Neural cell (in vitro differentiated cells): ENCODE results near the gene CYGB. TPM values are rescaled to one million over a fixed set of nuclear protein-coding genes. Genes with fewer than 3 reads are reported as not detected.

Source experiments
- H2AFZ ChIP-seq: fragments of 200-600, 300-800 bp; sonication (generic), shearing (Covaris generic); 2 replicates; pipeline ENCODE4 v1.6.0; 2014; ENCODE audit warnings: low read depth, mild to moderate bottlenecking, antibody characterized with exemption, low read length, moderate library complexity
- H3F3A ChIP-seq: fragments of 200-600 bp; shearing (Covaris generic); 2 replicates; pipeline ENCODE4 v1.6.1; 2016; ENCODE audit warnings: mild to moderate bottlenecking, moderate library complexity, mixed read lengths, antibody characterized with exemption, low read length; ENCODE audit not compliant: insufficient read depth, poor library complexity, severe bottlenecking
- H3K27ac ChIP-seq: fragments of 200-600, 300-800 bp; sonication (generic), shearing (Covaris generic); 2 replicates; pipeline ENCODE4 v1.5.1; 2014; ENCODE audit warnings: mild to moderate bottlenecking, low read length, moderate library complexity
- H3K27me3 ChIP-seq: fragments of 300-800, 200-600 bp; sonication (generic), shearing (Covaris generic); 2 replicates; pipeline ENCODE4 v1.6.0; 2014; ENCODE audit warnings: mild to moderate bottlenecking, low read depth, low read length, moderate library complexity; ENCODE audit not compliant: insufficient read depth
- H3K36me3 ChIP-seq: fragments of 300-800, 200-600 bp; sonication (generic), shearing (Covaris generic); 2 replicates; pipeline ENCODE4 v1.5.1; 2014; ENCODE audit warnings: mild to moderate bottlenecking, antibody characterized with exemption, low read length, moderate library complexity; ENCODE audit not compliant: insufficient read depth
- H3K4me2 ChIP-seq: fragments of 300-800, 200-600 bp; sonication (generic), shearing (Covaris generic); 2 replicates; pipeline ENCODE4 v1.6.0; 2014; ENCODE audit warnings: mild to moderate bottlenecking, low read length
- H3K4me3 ChIP-seq: fragments of 300-800, 200-600 bp; sonication (generic), shearing (Covaris generic); 2 replicates; pipeline ENCODE4 v1.5.1; 2014; ENCODE audit warnings: mild to moderate bottlenecking, low read length, moderate library complexity
- H3K79me2 ChIP-seq: fragments of 200-600 bp; shearing (Covaris generic); replicated peaks from 2 replicates; pipeline ENCODE4 v1.6.0; 2014; ENCODE audit warnings: mild to moderate bottlenecking, low read length, moderate library complexity; ENCODE audit not compliant: insufficient read depth
- H3K9ac ChIP-seq: fragments of 300-800, 200-600 bp; sonication (generic), shearing (Covaris generic); 2 replicates; pipeline ENCODE4 v1.6.1; 2016; ENCODE audit warnings: mild to moderate bottlenecking, low read length, mixed read lengths
- H3K9me2 ChIP-seq: fragments of 200-600 bp; shearing (Covaris generic); 2 replicates; pipeline ENCODE4 v1.6.1; 2016; ENCODE audit warnings: mild to moderate bottlenecking, low read length, mixed read lengths; ENCODE audit not compliant: insufficient read depth
- H3K9me3 ChIP-seq: fragments of 200-600, 300-800 bp; sonication (generic), shearing (Covaris generic); 2 replicates; pipeline ENCODE4 v1.6.1; 2016; ENCODE audit warnings: mild to moderate bottlenecking, mixed run types, low read length, moderate library complexity, mixed read lengths
- H4K20me1 ChIP-seq: fragments of 200-600 bp; shearing (Covaris generic); 2 replicates; pipeline ENCODE4 v1.6.1; 2016; ENCODE audit warnings: mild to moderate bottlenecking, mixed run types; ENCODE audit not compliant: insufficient read depth
- EP300 ChIP-seq: fragments of 450-650 bp; conservative IDR thresholded peaks from 2 replicates; pipeline ENCODE4 v1.6.1; 2014; ENCODE audit warnings: antibody characterized with exemption, mild to moderate bottlenecking, moderate library complexity; ENCODE audit not compliant: poor library complexity, severe bottlenecking
- EZH2 ChIP-seq: fragments of 200-600, 300-800 bp; shearing (Covaris generic), sonication (generic); IDR thresholded peaks from 2 replicates; pipeline ENCODE4 v1.6.1; 2014; ENCODE audit warnings: antibody characterized with exemption, low read length, borderline replicate concordance, mild to moderate bottlenecking; ENCODE audit not compliant: insufficient read depth, poor library complexity, severe bottlenecking
- MXI1 ChIP-seq: fragments of 450-650 bp; conservative IDR thresholded peaks from 2 replicates; pipeline ENCODE4 v1.6.1; 2014; ENCODE audit warnings: antibody characterized with exemption, mild to moderate bottlenecking; ENCODE audit not compliant: poor library complexity, severe bottlenecking
- POLR2AphosphoS5 ChIP-seq: IDR thresholded peaks from 2 replicates; pipeline ENCODE4 v1.6.1; 2012
- RAD21 ChIP-seq: fragments of 450-650 bp; conservative IDR thresholded peaks from 2 replicates; pipeline ENCODE4 v1.6.1; 2014; ENCODE audit warnings: antibody characterized with exemption, mild to moderate bottlenecking, moderate library complexity
- SMC3 ChIP-seq: fragments of 450-650 bp; conservative IDR thresholded peaks from 2 replicates; pipeline ENCODE4 v1.6.1; 2014; ENCODE audit warnings: antibody characterized with exemption, mild to moderate bottlenecking, moderate library complexity; ENCODE audit not compliant: poor library complexity
- TAF1 ChIP-seq: IDR thresholded peaks from 2 replicates; pipeline ENCODE4 v1.6.1; 2012; ENCODE audit warnings: low read depth
- polyA plus RNA-seq: library from polyadenylated mRNA; depleted of rRNA; stranded (reverse); fragments of >200 nt; gene quantifications from 2 replicates; pipeline ENCODE4 v1.2.3, GENCODE V29; 2014
- TF ChIP-seq, protein P1 (sequence below): IDR thresholded peaks from 2 replicates; pipeline ENCODE4 v1.6.1; 2012; ENCODE audit warnings: borderline replicate concordance
- TF ChIP-seq, protein P2 (sequence below): fragments of 450-650 bp; IDR thresholded peaks from 2 replicates; pipeline ENCODE4 v1.5.1; 2014; ENCODE audit warnings: antibody characterized with exemption, mild to moderate bottlenecking, moderate library complexity; ENCODE audit not compliant: poor library complexity, severe bottlenecking

The CYGB gene
- polyA plus RNA-seq, 1 donor from 2014 or later = 12.9 TPM

DNA sequence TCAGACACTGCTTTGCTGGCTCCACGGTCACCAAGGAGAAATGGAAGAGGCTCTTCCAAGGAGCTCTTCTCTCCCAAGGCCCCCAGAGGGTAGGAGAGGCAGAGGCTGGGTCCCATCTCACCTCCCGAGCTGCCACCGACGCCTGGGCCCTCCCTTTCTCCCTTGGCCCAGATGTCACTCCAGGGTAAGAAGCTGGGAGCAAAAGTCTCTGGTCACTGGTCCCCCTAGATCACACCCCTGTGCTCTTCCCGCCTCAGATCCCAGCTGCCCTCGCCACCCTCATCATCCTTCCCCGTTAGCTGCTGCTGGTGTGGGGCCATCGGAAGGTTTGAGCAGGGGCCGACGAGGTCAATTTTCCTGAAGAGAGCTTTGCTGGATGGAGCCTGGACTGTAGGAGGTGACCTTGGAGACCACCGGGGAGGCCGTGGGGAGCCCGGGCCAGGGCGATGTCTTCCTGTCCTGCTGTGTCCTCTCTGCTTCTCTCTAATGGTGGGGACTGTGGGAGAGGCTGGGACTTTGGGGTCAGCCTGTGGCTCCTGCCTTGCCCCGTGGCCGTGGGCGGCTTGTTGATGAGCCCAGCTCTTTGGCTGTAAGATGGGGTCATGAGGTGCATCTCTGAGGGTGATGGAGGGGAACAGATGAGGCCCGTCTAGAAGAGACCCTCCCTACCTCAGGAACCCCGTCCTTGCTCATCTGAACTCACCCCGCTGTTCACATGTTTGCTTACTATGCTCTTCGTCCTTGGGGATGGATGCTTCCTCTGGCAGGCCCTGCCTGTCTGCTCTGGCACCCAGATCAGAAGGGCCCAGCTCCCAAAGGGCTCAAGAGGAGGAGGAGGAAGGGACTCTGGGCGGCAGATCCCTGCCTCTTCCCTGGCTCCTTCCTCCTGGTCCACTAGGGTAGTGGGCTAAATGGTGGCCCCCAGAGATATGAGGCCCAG lies 24.9 kb downstream of the CYGB start:
- Histone ChIP-seq H3K36me3 (no peaks in the 10 kb centered on the region), H3K79me2 (no peaks in the 10 kb centered on the region), H3K4me3 (no peak overlapping the region), H3F3A (no peaks in the 10 kb centered on the region), H3K9ac (no peak overlapping the region), H4K20me1 (no peaks in the 10 kb centered on the region), H3K27me3 (no peaks in the 10 kb centered on the region), H3K9me2 (no peaks in the 10 kb centered on the region), H3K27ac (no peak overlapping the region), H3K4me2 (no peak overlapping the region), H3K9me3 (no peaks in the 10 kb centered on the region), H2AFZ (no peak overlapping the region)
- TF ChIP-seq POLR2AphosphoS5 (no peak), EZH2 (no peak), EP300 (no peak), TAF1 (no peak), MXI1 (no peak), SMC3 (no peak), RAD21 (no peak)
- TF ChIP-seq, protein P1, sequence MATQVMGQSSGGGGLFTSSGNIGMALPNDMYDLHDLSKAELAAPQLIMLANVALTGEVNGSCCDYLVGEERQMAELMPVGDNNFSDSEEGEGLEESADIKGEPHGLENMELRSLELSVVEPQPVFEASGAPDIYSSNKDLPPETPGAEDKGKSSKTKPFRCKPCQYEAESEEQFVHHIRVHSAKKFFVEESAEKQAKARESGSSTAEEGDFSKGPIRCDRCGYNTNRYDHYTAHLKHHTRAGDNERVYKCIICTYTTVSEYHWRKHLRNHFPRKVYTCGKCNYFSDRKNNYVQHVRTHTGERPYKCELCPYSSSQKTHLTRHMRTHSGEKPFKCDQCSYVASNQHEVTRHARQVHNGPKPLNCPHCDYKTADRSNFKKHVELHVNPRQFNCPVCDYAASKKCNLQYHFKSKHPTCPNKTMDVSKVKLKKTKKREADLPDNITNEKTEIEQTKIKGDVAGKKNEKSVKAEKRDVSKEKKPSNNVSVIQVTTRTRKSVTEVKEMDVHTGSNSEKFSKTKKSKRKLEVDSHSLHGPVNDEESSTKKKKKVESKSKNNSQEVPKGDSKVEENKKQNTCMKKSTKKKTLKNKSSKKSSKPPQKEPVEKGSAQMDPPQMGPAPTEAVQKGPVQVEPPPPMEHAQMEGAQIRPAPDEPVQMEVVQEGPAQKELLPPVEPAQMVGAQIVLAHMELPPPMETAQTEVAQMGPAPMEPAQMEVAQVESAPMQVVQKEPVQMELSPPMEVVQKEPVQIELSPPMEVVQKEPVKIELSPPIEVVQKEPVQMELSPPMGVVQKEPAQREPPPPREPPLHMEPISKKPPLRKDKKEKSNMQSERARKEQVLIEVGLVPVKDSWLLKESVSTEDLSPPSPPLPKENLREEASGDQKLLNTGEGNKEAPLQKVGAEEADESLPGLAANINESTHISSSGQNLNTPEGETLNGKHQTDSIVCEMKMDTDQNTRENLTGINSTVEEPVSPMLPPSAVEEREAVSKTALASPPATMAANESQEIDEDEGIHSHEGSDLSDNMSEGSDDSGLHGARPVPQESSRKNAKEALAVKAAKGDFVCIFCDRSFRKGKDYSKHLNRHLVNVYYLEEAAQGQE = no peak
- TF ChIP-seq, protein P2, sequence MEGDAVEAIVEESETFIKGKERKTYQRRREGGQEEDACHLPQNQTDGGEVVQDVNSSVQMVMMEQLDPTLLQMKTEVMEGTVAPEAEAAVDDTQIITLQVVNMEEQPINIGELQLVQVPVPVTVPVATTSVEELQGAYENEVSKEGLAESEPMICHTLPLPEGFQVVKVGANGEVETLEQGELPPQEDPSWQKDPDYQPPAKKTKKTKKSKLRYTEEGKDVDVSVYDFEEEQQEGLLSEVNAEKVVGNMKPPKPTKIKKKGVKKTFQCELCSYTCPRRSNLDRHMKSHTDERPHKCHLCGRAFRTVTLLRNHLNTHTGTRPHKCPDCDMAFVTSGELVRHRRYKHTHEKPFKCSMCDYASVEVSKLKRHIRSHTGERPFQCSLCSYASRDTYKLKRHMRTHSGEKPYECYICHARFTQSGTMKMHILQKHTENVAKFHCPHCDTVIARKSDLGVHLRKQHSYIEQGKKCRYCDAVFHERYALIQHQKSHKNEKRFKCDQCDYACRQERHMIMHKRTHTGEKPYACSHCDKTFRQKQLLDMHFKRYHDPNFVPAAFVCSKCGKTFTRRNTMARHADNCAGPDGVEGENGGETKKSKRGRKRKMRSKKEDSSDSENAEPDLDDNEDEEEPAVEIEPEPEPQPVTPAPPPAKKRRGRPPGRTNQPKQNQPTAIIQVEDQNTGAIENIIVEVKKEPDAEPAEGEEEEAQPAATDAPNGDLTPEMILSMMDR = no peak

DNA sequence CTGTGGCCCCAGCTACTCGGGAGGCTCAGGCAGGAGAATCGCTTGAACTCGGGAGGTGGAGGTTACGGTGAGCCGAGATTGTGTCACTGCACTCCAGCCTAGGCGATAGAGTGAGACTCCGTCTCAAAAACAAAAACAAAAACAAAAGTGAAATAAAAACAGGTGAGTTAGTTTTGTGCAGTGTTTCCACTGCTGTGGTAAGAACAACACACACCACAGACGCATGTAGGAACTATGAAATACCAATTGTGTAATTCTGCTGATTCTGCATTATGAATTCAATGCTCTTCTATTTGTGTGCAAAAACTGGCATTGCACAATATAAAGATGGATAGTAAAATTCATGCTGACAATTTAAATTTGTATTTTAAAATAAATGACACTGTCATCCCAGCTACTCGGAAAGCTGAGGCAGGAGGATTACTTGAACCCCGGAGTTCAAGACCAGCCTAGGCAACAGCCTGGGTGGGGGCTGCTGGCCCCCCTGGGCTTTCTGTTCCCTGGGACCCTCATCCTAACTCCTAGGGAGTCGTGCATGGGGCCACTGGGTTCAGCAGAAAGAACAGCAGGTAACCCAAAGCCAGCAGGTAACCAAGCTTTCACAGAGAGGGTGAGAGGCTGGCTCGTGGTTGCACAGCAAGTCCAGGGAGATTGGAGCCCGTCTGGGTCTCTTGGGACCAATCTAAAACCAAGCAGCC lies 25.7 kb downstream of the CYGB start:
- H3K9ac ChIP-seq = no peak overlapping the region
- no peak overlapping the region for H2AFZ ChIP-seq
- TF ChIP-seq TAF1 = no peak
- TF ChIP-seq RAD21 = no peak
- no peak for TF ChIP-seq EZH2
- TF ChIP-seq SMC3 = no peak
- TF ChIP-seq, protein P2 = no peak
- TF ChIP-seq MXI1 = no peak
- no peak for TF ChIP-seq POLR2AphosphoS5
- no peak for TF ChIP-seq EP300
- TF ChIP-seq, protein P1 = no peak
- no peaks in the 10 kb centered on the region for H3K36me3 ChIP-seq
- no peak overlapping the region for H3K4me3 ChIP-seq
- H3K4me2 ChIP-seq = no peak overlapping the region
- H3K9me3 ChIP-seq = no peaks in the 10 kb centered on the region
- H3K79me2 ChIP-seq = no peaks in the 10 kb centered on the region
- H3F3A ChIP-seq = no peaks in the 10 kb centered on the region
- no peaks in the 10 kb centered on the region for H3K9me2 ChIP-seq
- H4K20me1 ChIP-seq = no peaks in the 10 kb centered on the region
- H3K27ac ChIP-seq = no peak overlapping the region
- no peaks in the 10 kb centered on the region for H3K27me3 ChIP-seq
